Epithelial cell of proximal tubule (primary cell): ENCODE results near the gene CDK5RAP2. TPM values are rescaled to one million over a fixed set of nuclear protein-coding genes. Genes with fewer than 3 reads are reported as not detected.

Experiments
- DNase-seq: peaks from one replicate; pipeline ENCODE4 v3.0.0-alpha.2; 2011; ENCODE audit warnings: low read depth
- H3K4me3 ChIP-seq: 2 replicates; pipeline ENCODE4 v1.5.1; 2011; ENCODE audit warnings: low read depth, mild to moderate bottlenecking, low read length
- CTCF ChIP-seq: conservative IDR thresholded peaks from 2 replicates; pipeline ENCODE4 v1.5.1; 2012; ENCODE audit warnings: low read depth, mild to moderate bottlenecking, low read length
- total RNA-seq: library from RNA; depleted of rRNA; stranded (reverse); fragments of >200 nt; gene quantifications from 2 replicates; pipeline ENCODE4 v1.2.3, GENCODE V29; 2015

Gene CDK5RAP2
- total RNA-seq, 1 donor from 2014 or later = 38.7 TPM

- H3K4me3 ChIP-seq = no peak overlapping the region
- TF ChIP-seq CTCF = no peak
- DNase-seq = no peak
Observed at GRCh38 chr9:120456218-120456617, 123.7 kb downstream of the CDK5RAP2 start.

- no peak for DNase-seq
- H3K4me3 ChIP-seq = no peak overlapping the region
- TF ChIP-seq CTCF = no peak
Observed at GRCh38 chr9:120454467-120454866, 125.5 kb downstream of the CDK5RAP2 start.

- no peak overlapping the region for H3K4me3 ChIP-seq
- DNase-seq = no peak
- no peak for TF ChIP-seq CTCF
Observed at GRCh38 chr9:120453792-120454191, 126.2 kb downstream of the CDK5RAP2 start.

GRCh38 chr9:120452631-120453030, 127.3 kb downstream of the CDK5RAP2 start:
- H3K4me3 ChIP-seq = no peak overlapping the region
- no peak for TF ChIP-seq CTCF
- DNase-seq = no peak

- no peak for TF ChIP-seq CTCF
- no peak overlapping the region for H3K4me3 ChIP-seq
- no peak for DNase-seq
Observed at GRCh38 chr9:120450916-120451315, 129.1 kb downstream of the CDK5RAP2 start.

- no peak overlapping the region for H3K4me3 ChIP-seq
- no peak for TF ChIP-seq CTCF
- no peak for DNase-seq
Observed at GRCh38 chr9:120449566-120449965, 130.4 kb downstream of the CDK5RAP2 start.

- TF ChIP-seq CTCF = no peak
- DNase-seq = no peak
- H3K4me3 ChIP-seq = no peak overlapping the region
Observed at GRCh38 chr9:120447959-120448500, 131.9 kb downstream of the CDK5RAP2 start.
